ENCODE results near the gene FGD1.
"Not testable (repeated sequence)": the region's sequence is repeated elsewhere in the genome, so short reads cannot be mapped to it uniquely, and the experiment has no call there.

The FGD1 gene

DNA sequence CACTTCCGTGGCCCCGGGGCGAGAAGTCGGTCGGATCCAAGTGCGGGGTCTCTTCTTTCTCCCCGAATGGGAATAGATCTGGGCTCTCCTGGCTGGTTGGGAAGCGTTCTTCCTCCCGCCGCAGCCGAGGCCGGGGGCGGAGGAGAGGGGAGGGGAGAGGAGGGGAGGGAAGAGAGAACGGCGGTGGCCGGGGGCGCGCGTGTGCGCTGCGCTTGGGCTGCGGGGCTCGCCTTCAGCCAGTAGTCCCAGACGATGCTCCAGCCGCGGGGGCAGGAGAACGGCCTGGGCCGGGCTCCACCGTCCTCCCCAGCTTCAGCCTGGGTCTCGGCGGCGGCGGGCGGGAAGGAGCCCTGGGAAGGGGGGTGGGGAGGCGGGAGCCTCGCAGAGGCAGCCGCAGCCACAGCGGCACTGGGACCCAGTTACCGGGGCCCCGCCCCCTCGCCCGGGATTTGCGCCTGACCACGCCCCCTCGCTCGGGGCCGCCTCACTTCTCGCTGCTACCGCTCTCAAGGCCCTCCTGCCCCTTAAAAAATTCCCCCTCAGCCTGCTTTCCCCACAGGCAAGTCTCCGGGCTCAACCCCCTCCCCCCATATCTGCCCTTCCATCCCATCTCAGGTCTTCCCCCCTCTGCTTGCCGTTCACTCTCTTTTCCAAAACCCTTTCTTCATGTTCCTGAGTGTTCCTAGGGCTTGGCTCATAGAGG lies at the start of gene FGD1:
Gene FGD1, minus strand, starts transcription at position 421 of the 703 bp plus-strand sequence. CDS start 802 bp downstream, outside the sequence.
- Histone ChIP-seq H3K36me3 (ENCODE audit: low read depth) (no peaks in the 10 kb centered on the region), H3K27ac (ENCODE audit: poor library complexity, severe bottlenecking) (peak within 1 kb of the TSS; percentile 36), H3K4me3 (ENCODE audit: severe bottlenecking) (peak within 1 kb of the TSS; percentile 71), H3K9me3 (ENCODE audit: severe bottlenecking) (no peaks in the 10 kb centered on the region), H3K27me3 (ENCODE audit: insufficient read depth, poor library complexity, severe bottlenecking) (no peaks in the 10 kb centered on the region), H3K4me1 (ENCODE audit: insufficient read depth, poor library complexity, severe bottlenecking) (no peaks in the 10 kb centered on the region)
- TF ChIP-seq, protein P1, sequence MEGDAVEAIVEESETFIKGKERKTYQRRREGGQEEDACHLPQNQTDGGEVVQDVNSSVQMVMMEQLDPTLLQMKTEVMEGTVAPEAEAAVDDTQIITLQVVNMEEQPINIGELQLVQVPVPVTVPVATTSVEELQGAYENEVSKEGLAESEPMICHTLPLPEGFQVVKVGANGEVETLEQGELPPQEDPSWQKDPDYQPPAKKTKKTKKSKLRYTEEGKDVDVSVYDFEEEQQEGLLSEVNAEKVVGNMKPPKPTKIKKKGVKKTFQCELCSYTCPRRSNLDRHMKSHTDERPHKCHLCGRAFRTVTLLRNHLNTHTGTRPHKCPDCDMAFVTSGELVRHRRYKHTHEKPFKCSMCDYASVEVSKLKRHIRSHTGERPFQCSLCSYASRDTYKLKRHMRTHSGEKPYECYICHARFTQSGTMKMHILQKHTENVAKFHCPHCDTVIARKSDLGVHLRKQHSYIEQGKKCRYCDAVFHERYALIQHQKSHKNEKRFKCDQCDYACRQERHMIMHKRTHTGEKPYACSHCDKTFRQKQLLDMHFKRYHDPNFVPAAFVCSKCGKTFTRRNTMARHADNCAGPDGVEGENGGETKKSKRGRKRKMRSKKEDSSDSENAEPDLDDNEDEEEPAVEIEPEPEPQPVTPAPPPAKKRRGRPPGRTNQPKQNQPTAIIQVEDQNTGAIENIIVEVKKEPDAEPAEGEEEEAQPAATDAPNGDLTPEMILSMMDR (IDR thresholded peaks at IDR 0.05; ENCODE audit: poor library complexity, severe bottlenecking): no peak
- ATAC-seq (ENCODE audit: low read depth) (peak; percentile 62), DNase-seq (ENCODE audit: low spot score) (peak; percentile 53)

DNA sequence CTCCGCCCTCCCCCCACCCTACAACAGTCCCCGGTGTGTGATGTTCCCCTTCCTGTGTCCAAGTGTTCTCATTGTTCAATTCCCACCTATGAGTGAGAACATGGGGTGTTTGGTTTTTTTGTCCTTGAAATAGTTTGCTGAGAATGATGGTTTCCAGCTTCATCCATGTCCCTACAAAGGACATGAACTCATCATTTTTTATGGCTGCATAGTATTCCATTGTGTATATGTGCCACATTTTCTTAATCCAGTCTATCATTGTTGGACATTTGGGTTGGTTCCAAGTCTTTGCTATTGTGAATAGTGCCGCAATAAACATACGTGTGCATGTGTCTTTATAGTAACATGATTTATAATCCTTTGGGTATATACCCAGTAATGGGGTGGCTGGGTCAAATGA lies 46.2 kb upstream of the FGD1 start:
- peaks cover 16% of the 10 kb centered on the region for H3K36me3 ChIP-seq (ENCODE audit: low read depth)
- not testable (repeated sequence) for H3K4me3 ChIP-seq (ENCODE audit: severe bottlenecking); H3K27ac ChIP-seq (ENCODE audit: poor library complexity, severe bottlenecking); H3K9me3 ChIP-seq (ENCODE audit: severe bottlenecking); DNase-seq (ENCODE audit: low spot score); H3K4me1 ChIP-seq (ENCODE audit: insufficient read depth, poor library complexity, severe bottlenecking); H3K27me3 ChIP-seq (ENCODE audit: insufficient read depth, poor library complexity, severe bottlenecking); ATAC-seq (ENCODE audit: low read depth)

DNA sequence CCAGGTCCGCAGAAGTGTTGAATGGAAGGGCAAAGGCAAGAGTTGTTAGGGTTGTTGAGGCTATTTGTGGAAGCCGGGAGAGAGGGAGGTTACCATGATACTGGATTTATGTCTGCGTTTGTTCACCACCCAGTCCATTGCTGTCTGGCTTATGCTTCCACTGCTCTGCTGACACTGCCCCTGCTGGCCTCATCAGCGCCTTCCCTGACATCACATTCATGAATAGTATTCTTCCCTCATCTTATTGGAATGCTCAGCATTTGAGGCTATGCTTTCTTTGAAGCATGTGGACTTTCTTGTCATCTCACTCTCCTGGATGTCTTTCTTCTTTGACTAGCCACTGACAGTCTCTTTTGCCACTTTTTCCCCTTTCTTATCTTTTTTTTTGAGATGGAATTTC lies 44.3 kb upstream of the FGD1 start:
- DNase-seq (ENCODE audit: low spot score): no peak
- Histone ChIP-seq H3K27me3 (ENCODE audit: insufficient read depth, poor library complexity, severe bottlenecking) (no peaks in the 10 kb centered on the region), H3K27ac (ENCODE audit: poor library complexity, severe bottlenecking) (no peak overlapping the region), H3K9me3 (ENCODE audit: severe bottlenecking) (no peaks in the 10 kb centered on the region), H3K36me3 (ENCODE audit: low read depth) (peaks cover 17% of the 10 kb centered on the region), H3K4me3 (ENCODE audit: severe bottlenecking) (no peak overlapping the region), H3K4me1 (ENCODE audit: insufficient read depth, poor library complexity, severe bottlenecking) (no peaks in the 10 kb centered on the region)
- TF ChIP-seq, protein P1 (IDR thresholded peaks at IDR 0.05; ENCODE audit: poor library complexity, severe bottlenecking): no peak
- no peak for ATAC-seq (ENCODE audit: low read depth)

DNA sequence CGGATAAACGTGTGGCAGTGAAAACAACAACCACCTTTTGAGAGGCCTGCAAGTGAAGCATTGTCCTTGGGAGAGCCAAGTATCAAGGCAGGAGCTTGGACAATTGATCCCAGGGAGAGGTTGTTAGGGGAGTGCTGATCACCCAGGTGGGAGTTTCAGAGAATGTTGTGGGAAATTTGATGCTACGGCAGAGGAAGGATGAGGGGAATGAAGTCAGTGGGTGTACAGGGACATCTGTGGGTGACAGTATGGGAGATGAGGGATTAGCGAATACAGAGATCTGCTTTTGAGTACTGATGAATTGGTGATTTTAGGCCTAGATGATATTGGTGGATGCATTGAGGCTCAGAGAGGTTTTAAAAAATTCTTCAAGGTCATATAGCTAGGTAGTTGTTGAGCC lies 38.2 kb upstream of the FGD1 start:
- no peaks in the 10 kb centered on the region for H3K4me1 ChIP-seq (ENCODE audit: insufficient read depth, poor library complexity, severe bottlenecking)
- TF ChIP-seq, protein P1 (IDR thresholded peaks at IDR 0.05; ENCODE audit: poor library complexity, severe bottlenecking): no peak
- ATAC-seq (ENCODE audit: low read depth) (no peak), DNase-seq (ENCODE audit: low spot score) (no peak)
- H3K36me3 ChIP-seq (ENCODE audit: low read depth): peaks cover 18% of the 10 kb centered on the region
- H3K27ac ChIP-seq (ENCODE audit: poor library complexity, severe bottlenecking): no peak overlapping the region
- H3K4me3 ChIP-seq (ENCODE audit: severe bottlenecking): no peak overlapping the region
- H3K9me3 ChIP-seq (ENCODE audit: severe bottlenecking): no peaks in the 10 kb centered on the region
- no peaks in the 10 kb centered on the region for H3K27me3 ChIP-seq (ENCODE audit: insufficient read depth, poor library complexity, severe bottlenecking)

DNA sequence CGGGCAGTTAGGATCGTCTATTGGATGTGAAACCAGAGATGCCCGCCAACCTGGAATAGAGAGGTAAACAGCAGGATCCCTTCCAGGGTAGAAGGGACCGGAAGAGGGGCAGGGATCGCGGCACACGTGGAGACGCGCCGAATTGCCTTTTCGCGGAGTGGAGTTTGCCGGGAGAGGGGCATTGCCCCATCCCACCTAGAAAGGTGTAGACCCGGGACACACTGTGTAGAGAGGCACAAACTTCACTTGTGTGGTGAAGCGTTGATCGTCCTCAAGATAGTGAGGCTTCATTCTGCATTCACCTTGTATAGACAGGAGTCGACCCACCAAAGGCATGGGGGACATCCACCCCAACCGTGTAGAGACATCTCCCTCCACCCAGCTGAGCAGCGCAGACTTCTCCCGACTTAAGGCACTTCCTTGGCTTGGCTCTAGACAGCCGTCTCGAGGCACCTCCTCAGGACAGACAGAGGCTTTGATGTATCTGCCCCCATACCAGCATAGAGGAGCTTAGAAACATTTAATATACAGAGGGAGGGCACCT lies 34.4 kb upstream of the FGD1 start:
- peak overlapping the region; percentile 52 for H3K4me3 ChIP-seq (ENCODE audit: severe bottlenecking)
- no peaks in the 10 kb centered on the region for H3K9me3 ChIP-seq (ENCODE audit: severe bottlenecking)
- TF ChIP-seq, protein P1 (IDR thresholded peaks at IDR 0.05; ENCODE audit: poor library complexity, severe bottlenecking): no peak
- no peak for DNase-seq (ENCODE audit: low spot score)
- H3K4me1 ChIP-seq (ENCODE audit: insufficient read depth, poor library complexity, severe bottlenecking): no peaks in the 10 kb centered on the region
- H3K36me3 ChIP-seq (ENCODE audit: low read depth): peaks cover 9% of the 10 kb centered on the region
- peak overlapping the region; percentile 54 for H3K27ac ChIP-seq (ENCODE audit: poor library complexity, severe bottlenecking)
- H3K27me3 ChIP-seq (ENCODE audit: insufficient read depth, poor library complexity, severe bottlenecking): no peaks in the 10 kb centered on the region
- peak; percentile 19; the same call in 1 of the 3 replicates for ATAC-seq (ENCODE audit: low read depth)

Measured in RWPE2 (cell line).